Uterus (tissue), 2 donors: Measurements from ENCODE around the gene FAM216B.

Experiments used
- CTCF ChIP-seq, 4 experiments: fragments of 200-600 bp in 2 of 4; fragments of 450-650 bp in 2 of 4; sonication (generic) in 2 of 4; IDR thresholded peaks; one replicate each; pipeline ENCODE4 v1.5.1; 2016 to 2019; ENCODE audit warnings: antibody characterized with exemption in 4 of 4, mild to moderate bottlenecking in 2 of 4, moderate library complexity in 1 of 4
- POLR2A ChIP-seq, 2 donors: fragments of 450-650 bp; IDR thresholded peaks; one replicate each; pipeline ENCODE4 v1.6.1; 2016; ENCODE audit warnings: antibody characterized with exemption in 2 of 2, mild to moderate bottlenecking in 1 of 2, moderate library complexity in 1 of 2

- TF ChIP-seq CTCF (IDR thresholded peaks at IDR 0.05) (no peak), POLR2A (IDR thresholded peaks at IDR 0.05) (no peak)
These were observed 53.6 kb downstream of the FAM216B start for GRCh38 chr13:42834946-42835345.
